Lung (tissue), 12 donors: ENCODE results near the gene ZSWIM4. TPM values are rescaled to one million over a fixed set of nuclear protein-coding genes. Genes with fewer than 3 reads are reported as not detected.

Source experiments
- ATAC-seq: fragments of 200-7000 bp; cut with Tn5 transposase; one replicate; pipeline ENCODE4 v1.9.1; 2020; ENCODE audit warnings: moderate number of reproducible peaks; ENCODE audit not compliant: insufficient read depth, low FRiP score
- DNase-seq, 3 donors: peaks; one replicate each; pipeline ENCODE4 v3.0.0-alpha.2; 2013 to 2017
- H3K27ac ChIP-seq, 2 donors: one replicate each; pipeline ENCODE4 v1.5.1; 2013; ENCODE audit warnings: mild to moderate bottlenecking in 2 of 2, moderate library complexity in 2 of 2, control low read depth in 1 of 2, inconsistent platforms in 1 of 2, low read depth in 1 of 2, low read length in 1 of 2
- H3K27me3 ChIP-seq, 3 donors: one replicate each; pipeline ENCODE4 v1.5.1; 2013; ENCODE audit warnings: low read length in 2 of 3; ENCODE audit not compliant: control insufficient read depth in 3 of 3, insufficient read depth in 3 of 3
- H3K36me3 ChIP-seq, 4 donors: one replicate each; pipeline ENCODE4 v1.5.1; 2013; ENCODE audit warnings: low read length in 4 of 4, mild to moderate bottlenecking in 1 of 4, moderate library complexity in 1 of 4; ENCODE audit not compliant: control insufficient read depth in 4 of 4, insufficient read depth in 4 of 4
- H3K4me1 ChIP-seq, 5 donors: one replicate each; pipeline ENCODE4 v1.5.1; 2013; ENCODE audit warnings: low read length in 5 of 5, mild to moderate bottlenecking in 2 of 5, moderate library complexity in 1 of 5; ENCODE audit not compliant: control insufficient read depth in 5 of 5, insufficient read depth in 5 of 5
- H3K4me3 ChIP-seq: one replicate; pipeline ENCODE4 v1.5.1; 2013; ENCODE audit warnings: mild to moderate bottlenecking, control low read depth, moderate library complexity
- H3K9ac ChIP-seq, 2 donors: one replicate each; pipeline ENCODE4 v1.5.1; 2013; ENCODE audit warnings: low read length in 2 of 2, control low read depth in 1 of 2; ENCODE audit not compliant: insufficient read depth in 1 of 2
- H3K9me3 ChIP-seq, 4 donors: one replicate each; pipeline ENCODE4 v1.5.1; 2013; ENCODE audit warnings: low read length in 3 of 4, mild to moderate bottlenecking in 1 of 4, moderate library complexity in 1 of 4; ENCODE audit not compliant: control insufficient read depth in 4 of 4, insufficient read depth in 3 of 4
- WGBS, 2 donors: extraction: QIAGEN DNeasy Blood & Tissue Kit; methylation state at CpG; one replicate each; pipeline ENCODE4 v1.1.7; 2013; 5-methylcytosine and 5-hydroxymethylcytosine counted together
- polyA plus RNA-seq, 2 donors: library from polyadenylated mRNA; stranded (reverse); fragments of 200-250 nt; gene quantifications; one replicate each; pipeline ENCODE4 v1.2.1, GENCODE V29; 2013
- total RNA-seq, 2 donors: library from RNA; depleted of rRNA in 1 of 2; stranded (reverse); fragments of >200 nt in 1 of 2; gene quantifications; one replicate each; pipeline ENCODE4 v1.2.1, GENCODE V29; 2014 to 2021
- TF ChIP-seq, protein P1 (sequence below): IDR thresholded peaks from 2 replicates; pipeline ENCODE4 v1.5.1; 2012; ENCODE audit warnings: mild to moderate bottlenecking; ENCODE audit errors: control extremely low read depth, extremely low read depth
- donor health status: control.
- donor health status: control.
- donor health status: Bipolar disorder and iron deficiency.
- donor health status: healthy.
- donor health status: DM: yes; HTN: yes; CAD: no.

ZSWIM4 gene
- total and polyA plus RNA-seq, 4 donors = 3.7 to 10.5 (median 8.8) TPM

GRCh38 chr19:13783565-13784500 lies 11.4 kb upstream of the ZSWIM4 start:
- WGBS, 2 donors = 82 to 84% methylated on average over 18 of the region's 18 CpGs
- Histone ChIP-seq H3K36me3 (peaks cover 2 to 11% (median 6%) of the 10 kb centered on the region in 4 donors), H3K27ac (no peak overlapping the region), H3K4me1 (peaks cover 0 to 4% (median 0%) of the 10 kb centered on the region in 5 donors), H3K9ac (no peak overlapping the region), H3K9me3 (no peaks in the 10 kb centered on the region), H3K27me3 (no peaks in the 10 kb centered on the region), H3K4me3 (no peak overlapping the region)
- TF ChIP-seq, protein P1, sequence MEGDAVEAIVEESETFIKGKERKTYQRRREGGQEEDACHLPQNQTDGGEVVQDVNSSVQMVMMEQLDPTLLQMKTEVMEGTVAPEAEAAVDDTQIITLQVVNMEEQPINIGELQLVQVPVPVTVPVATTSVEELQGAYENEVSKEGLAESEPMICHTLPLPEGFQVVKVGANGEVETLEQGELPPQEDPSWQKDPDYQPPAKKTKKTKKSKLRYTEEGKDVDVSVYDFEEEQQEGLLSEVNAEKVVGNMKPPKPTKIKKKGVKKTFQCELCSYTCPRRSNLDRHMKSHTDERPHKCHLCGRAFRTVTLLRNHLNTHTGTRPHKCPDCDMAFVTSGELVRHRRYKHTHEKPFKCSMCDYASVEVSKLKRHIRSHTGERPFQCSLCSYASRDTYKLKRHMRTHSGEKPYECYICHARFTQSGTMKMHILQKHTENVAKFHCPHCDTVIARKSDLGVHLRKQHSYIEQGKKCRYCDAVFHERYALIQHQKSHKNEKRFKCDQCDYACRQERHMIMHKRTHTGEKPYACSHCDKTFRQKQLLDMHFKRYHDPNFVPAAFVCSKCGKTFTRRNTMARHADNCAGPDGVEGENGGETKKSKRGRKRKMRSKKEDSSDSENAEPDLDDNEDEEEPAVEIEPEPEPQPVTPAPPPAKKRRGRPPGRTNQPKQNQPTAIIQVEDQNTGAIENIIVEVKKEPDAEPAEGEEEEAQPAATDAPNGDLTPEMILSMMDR = no peak
- DNase-seq = no peak
- no peak for ATAC-seq

- DNase-seq (peak; percentile 61 to 73 (median 70)), ATAC-seq (no peak)
- H3K27me3 ChIP-seq = no peaks in the 10 kb centered on the region
- H3K4me1 ChIP-seq = peaks cover 0 to 4% (median 0%) of the 10 kb centered on the region in 5 donors
- H3K9me3 ChIP-seq = no peaks in the 10 kb centered on the region
- 21 to 27% methylated on average over 17 of the region's 17 CpGs for WGBS, 2 donors
- no peak overlapping the region for H3K9ac ChIP-seq
- peak overlapping the region in 1 of 2 donors; percentile 63 for H3K27ac ChIP-seq
- TF ChIP-seq, protein P1 = peak; percentile 59
- peaks cover 0 to 1% (median 0%) of the 10 kb centered on the region in 4 donors for H3K36me3 ChIP-seq
- no peak overlapping the region for H3K4me3 ChIP-seq
Observed at GRCh38 chr19:13784731-13785452, 10.4 kb upstream of the ZSWIM4 start.

GRCh38 chr19:13788991-13789390 lies 6.3 kb upstream of the ZSWIM4 start:
- no peak overlapping the region for H3K9ac ChIP-seq
- H3K27me3 ChIP-seq = no peaks in the 10 kb centered on the region
- no peak overlapping the region for H3K4me3 ChIP-seq
- no peak for ATAC-seq
- H3K36me3 ChIP-seq = no peaks in the 10 kb centered on the region
- DNase-seq = peak in 1 of 3 donors; percentile 13
- TF ChIP-seq, protein P1 = no peak
- peaks cover 0 to 5% (median 1%) of the 10 kb centered on the region in 5 donors for H3K4me1 ChIP-seq
- WGBS, 2 donors = 20 to 28% methylated on average over 8 of the region's 8 CpGs
- H3K27ac ChIP-seq = peak overlapping the region in 1 of 2 donors; percentile 81
- H3K9me3 ChIP-seq = no peaks in the 10 kb centered on the region
